ENCODE data around the gene RNF182. TPM values are rescaled to one million over a fixed set of nuclear protein-coding genes. Genes with fewer than 3 reads are reported as not detected.
"Not testable (repeated sequence)": the region's sequence is repeated elsewhere in the genome, so short reads cannot be mapped to it uniquely, and the experiment has no call there.

Gene RNF182
- under 1 TPM in 3 of 5 donors, not detected in 2; 0.16 to 0.49 (median 0.18) TPM for total RNA-seq
- total RNA-seq (2013) = 0.07 TPM
- total RNA-seq = 0 to 0.46 (median 0.12) reads per million in 29 experiments

GRCh38 chr6:13924949-13925881 lies at the start of gene RNF182:
Gene RNF182, plus strand, starts transcription at chr6:13924952. Its CDS starts 52,168 bp downstream, at chr6:13977120.
- H3K4me1 ChIP-seq (ENCODE audit: control insufficient read depth in 1 of 2, extremely low read depth in 1 of 2, insufficient read depth in 2 of 2, low read length in 2 of 2) = peaks cover 0 to 17% of the 10 kb centered on the region in 2 experiments
- Mint-ChIP-seq H3K27ac (no peak within 1 kb of the TSS), H3K36me3 (no peaks in the 10 kb centered on the region), H3K4me3 (peak within 1 kb of the TSS; percentile 79 to 90 (median 82)), H3K9me3 (peaks cover 0 to 2% (median 0%) of the 10 kb centered on the region in 3 donors), H3K4me1 (peaks cover 13 to 18% (median 15%) of the 10 kb centered on the region in 3 donors), H3K27me3 (peaks cover 58 to 60% of the 10 kb centered on the region in 2 donors)
- ATAC-seq (replicated peaks in 1 of 4) (peak; percentile 33 to 90 (median 40)), DNase-seq (peak in 11 of 35 experiments; percentile 8 to 55 (median 18))
- H3K27ac ChIP-seq (ENCODE audit: low read length) = no peak within 1 kb of the TSS
- H3K27me3 ChIP-seq (replicated peaks in 1 of 2; ENCODE audit: control insufficient read depth in 2 of 2, extremely low read depth in 1 of 2, insufficient read depth in 2 of 2, low read length in 1 of 2) = peaks cover 15 to 26% of the 10 kb centered on the region in 2 experiments
- POLR2A ChIA-PET = no interaction called here
- CTCF ChIA-PET = interaction anchor here in 1 of 2 donors (0.6 kb wide), 2 partner anchors 141 to 745 kb away, joined by 3 to 4 read pairs; no protein-coding TSS in a partner anchor
- H3K9me3 ChIP-seq = no peaks in the 10 kb centered on the region
- H3K4me3 ChIP-seq (ENCODE audit: control insufficient read depth in 1 of 2, extremely low read depth in 1 of 2, low read length in 1 of 2) = peak within 1 kb of the TSS; percentile 36 to 71
- H3K36me3 ChIP-seq (ENCODE audit: control insufficient read depth in 2 of 2, extremely low read depth in 1 of 2, insufficient read depth in 1 of 2, low read length in 1 of 2) = no peaks in the 10 kb centered on the region
- 3% methylated on average over 39 of the region's 65 CpGs for WGBS (ENCODE audit: insufficient coverage)

- no peak overlapping the region for H3K27ac ChIP-seq (ENCODE audit: low read length)
- Mint-ChIP-seq H3K36me3 (peaks cover 5% of the 10 kb centered on the region), H3K27ac (no peak overlapping the region), H3K9me3 (peaks cover 0 to 14% (median 8%) of the 10 kb centered on the region in 3 donors), H3K27me3 (peaks cover 18 to 20% of the 10 kb centered on the region in 2 donors), H3K4me1 (peaks cover 16 to 18% (median 17%) of the 10 kb centered on the region in 3 donors), H3K4me3 (no peak overlapping the region)
- CTCF ChIA-PET = no interaction called here
- no peak for ATAC-seq (replicated peaks in 1 of 4)
- H3K9me3 ChIP-seq = no peaks in the 10 kb centered on the region
- DNase-seq = no peak
- H3K4me3 ChIP-seq (ENCODE audit: control insufficient read depth in 1 of 2, extremely low read depth in 1 of 2, low read length in 1 of 2) = no peak overlapping the region
- H3K27me3 ChIP-seq (replicated peaks in 1 of 2; ENCODE audit: control insufficient read depth in 2 of 2, extremely low read depth in 1 of 2, insufficient read depth in 2 of 2, low read length in 1 of 2) = peaks cover 0 to 21% of the 10 kb centered on the region in 2 experiments
- POLR2A ChIA-PET = no interaction called here
- H3K36me3 ChIP-seq (ENCODE audit: control insufficient read depth in 2 of 2, extremely low read depth in 1 of 2, insufficient read depth in 1 of 2, low read length in 1 of 2) = no peaks in the 10 kb centered on the region
- H3K4me1 ChIP-seq (ENCODE audit: control insufficient read depth in 1 of 2, extremely low read depth in 1 of 2, insufficient read depth in 2 of 2, low read length in 2 of 2) = peaks cover 3 to 11% of the 10 kb centered on the region in 2 experiments
Observed at GRCh38 chr6:13877051-13877450, 47.7 kb upstream of the RNF182 start.

- DNase-seq; H3K4me3 Mint-ChIP-seq; H3K36me3 Mint-ChIP-seq; H3K27ac ChIP-seq (ENCODE audit: low read length); H3K9me3 ChIP-seq; H3K27me3 ChIP-seq (replicated peaks in 1 of 2; ENCODE audit: control insufficient read depth in 2 of 2, extremely low read depth in 1 of 2, insufficient read depth in 2 of 2, low read length in 1 of 2); H3K4me1 ChIP-seq (ENCODE audit: control insufficient read depth in 1 of 2, extremely low read depth in 1 of 2, insufficient read depth in 2 of 2, low read length in 2 of 2); H3K4me1 Mint-ChIP-seq; POLR2A ChIA-PET; H3K4me3 ChIP-seq (ENCODE audit: control insufficient read depth in 1 of 2, extremely low read depth in 1 of 2, low read length in 1 of 2); CTCF ChIA-PET; H3K36me3 ChIP-seq (ENCODE audit: control insufficient read depth in 2 of 2, extremely low read depth in 1 of 2, insufficient read depth in 1 of 2, low read length in 1 of 2); ATAC-seq (replicated peaks in 1 of 4); H3K27ac Mint-ChIP-seq: not testable (repeated sequence)
- Mint-ChIP-seq H3K9me3 (peaks cover 0 to 24% (median 8%) of the 10 kb centered on the region in 3 donors), H3K27me3 (peaks cover 15 to 18% of the 10 kb centered on the region in 2 donors)
- no CpG with 5 or more reads among the region's 12 CpGs for WGBS (ENCODE audit: insufficient coverage)
Observed at GRCh38 chr6:13880061-13880663, 44.6 kb upstream of the RNF182 start.

GRCh38 chr6:13881621-13882165 lies 43.1 kb upstream of the RNF182 start:
- DNase-seq (no peak), ATAC-seq (replicated peaks in 1 of 4) (no peak)
- Mint-ChIP-seq H3K27ac (no peak overlapping the region), H3K27me3 (peaks cover 15 to 18% of the 10 kb centered on the region in 2 donors), H3K36me3 (peaks cover 5% of the 10 kb centered on the region), H3K4me3 (no peak overlapping the region), H3K4me1 (no peaks in the 10 kb centered on the region), H3K9me3 (peaks cover 0 to 24% (median 8%) of the 10 kb centered on the region in 3 donors)
- ChIA-PET POLR2A (no interaction called here), CTCF (no interaction called here)
- Histone ChIP-seq H3K4me1 (ENCODE audit: control insufficient read depth in 1 of 2, extremely low read depth in 1 of 2, insufficient read depth in 2 of 2, low read length in 2 of 2) (no peaks in the 10 kb centered on the region), H3K27ac (ENCODE audit: low read length) (no peak overlapping the region), H3K27me3 (replicated peaks in 1 of 2; ENCODE audit: control insufficient read depth in 2 of 2, extremely low read depth in 1 of 2, insufficient read depth in 2 of 2, low read length in 1 of 2) (peaks cover 0 to 8% of the 10 kb centered on the region in 2 experiments), H3K36me3 (ENCODE audit: control insufficient read depth in 2 of 2, extremely low read depth in 1 of 2, insufficient read depth in 1 of 2, low read length in 1 of 2) (no peaks in the 10 kb centered on the region), H3K9me3 (no peaks in the 10 kb centered on the region), H3K4me3 (ENCODE audit: control insufficient read depth in 1 of 2, extremely low read depth in 1 of 2, low read length in 1 of 2) (no peak overlapping the region)
- WGBS (ENCODE audit: insufficient coverage) = 89% methylated on average over 3 of the region's 9 CpGs

GRCh38 chr6:13883966-13884365 lies 40.8 kb upstream of the RNF182 start:
- no peak overlapping the region for H3K4me3 Mint-ChIP-seq
- POLR2A ChIA-PET = no interaction called here
- Histone ChIP-seq H3K27me3 (replicated peaks in 1 of 2; ENCODE audit: control insufficient read depth in 2 of 2, extremely low read depth in 1 of 2, insufficient read depth in 2 of 2, low read length in 1 of 2) (peaks cover 0 to 3% of the 10 kb centered on the region in 2 experiments), H3K36me3 (ENCODE audit: control insufficient read depth in 2 of 2, extremely low read depth in 1 of 2, insufficient read depth in 1 of 2, low read length in 1 of 2) (no peaks in the 10 kb centered on the region), H3K9me3 (no peaks in the 10 kb centered on the region), H3K4me1 (ENCODE audit: control insufficient read depth in 1 of 2, extremely low read depth in 1 of 2, insufficient read depth in 2 of 2, low read length in 2 of 2) (no peaks in the 10 kb centered on the region), H3K27ac (ENCODE audit: low read length) (no peak overlapping the region), H3K4me3 (ENCODE audit: control insufficient read depth in 1 of 2, extremely low read depth in 1 of 2, low read length in 1 of 2) (no peak overlapping the region)
- H3K9me3 Mint-ChIP-seq = peaks cover 0 to 10% (median 0%) of the 10 kb centered on the region in 3 donors
- no peaks in the 10 kb centered on the region for H3K4me1 Mint-ChIP-seq
- H3K27ac Mint-ChIP-seq = no peak overlapping the region
- H3K27me3 Mint-ChIP-seq = peaks cover 11 to 17% of the 10 kb centered on the region in 2 donors
- H3K36me3 Mint-ChIP-seq = no peaks in the 10 kb centered on the region
- no peak for ATAC-seq (replicated peaks in 1 of 4)
- CTCF ChIA-PET = interaction anchor here in 1 of 2 donors (0.7 kb wide), 1 partner anchor 163 kb away, joined by 3 read pairs; no protein-coding TSS in a partner anchor
- no peak for DNase-seq

GRCh38 chr6:13884397-13884796 lies 40.4 kb upstream of the RNF182 start:
- ChIA-PET CTCF (no interaction called here), POLR2A (no interaction called here)
- no peak overlapping the region for H3K27ac ChIP-seq (ENCODE audit: low read length)
- no peaks in the 10 kb centered on the region for H3K36me3 ChIP-seq (ENCODE audit: control insufficient read depth in 2 of 2, extremely low read depth in 1 of 2, insufficient read depth in 1 of 2, low read length in 1 of 2)
- Mint-ChIP-seq H3K36me3 (no peaks in the 10 kb centered on the region), H3K9me3 (peaks cover 0 to 10% (median 0%) of the 10 kb centered on the region in 3 donors), H3K27ac (no peak overlapping the region), H3K4me3 (no peak overlapping the region), H3K27me3 (peaks cover 7 to 12% of the 10 kb centered on the region in 2 donors), H3K4me1 (no peaks in the 10 kb centered on the region)
- 82% methylated on average over 2 of the region's 5 CpGs for WGBS (ENCODE audit: insufficient coverage)
- no peak overlapping the region for H3K4me3 ChIP-seq (ENCODE audit: control insufficient read depth in 1 of 2, extremely low read depth in 1 of 2, low read length in 1 of 2)
- H3K4me1 ChIP-seq (ENCODE audit: control insufficient read depth in 1 of 2, extremely low read depth in 1 of 2, insufficient read depth in 2 of 2, low read length in 2 of 2) = no peaks in the 10 kb centered on the region
- no peaks in the 10 kb centered on the region for H3K9me3 ChIP-seq
- ATAC-seq (replicated peaks in 1 of 4) (no peak), DNase-seq (no peak)
- H3K27me3 ChIP-seq (replicated peaks in 1 of 2; ENCODE audit: control insufficient read depth in 2 of 2, extremely low read depth in 1 of 2, insufficient read depth in 2 of 2, low read length in 1 of 2) = peaks cover 0 to 1% of the 10 kb centered on the region in 2 experiments

All from T-cell (primary cell).